Stimulated activated CD8-positive, alpha-beta memory T cell treated with anti-CD3 and anti-CD28 coated beads, Interleukin-12 subunit alpha, Interleukin-12 subunit beta, amount 100 ng/mL, for 24 hours (primary cell): ENCODE results near the gene GPR183.

ENCODE experiments used
- DNase-seq: peaks from one replicate; pipeline ENCODE4 v3.0.0-alpha.2; 2020; ENCODE audit errors: extremely low read depth

GPR183 gene

GRCh38 chr13:99311748-99312492, 4.7 kb upstream of the GPR183 start:
- no peak for DNase-seq

GRCh38 chr13:99311137-99311536, 3.9 kb upstream of the GPR183 start:
- DNase-seq = no peak

- no peak for DNase-seq
These were observed 3.3 kb upstream of the GPR183 start for GRCh38 chr13:99310382-99311031.

GRCh38 chr13:99308471-99309087, 1.4 kb upstream of the GPR183 start:
- DNase-seq = no peak

- peak; percentile 61 for DNase-seq
These were observed 595 bp upstream of the GPR183 start for GRCh38 chr13:99307648-99308339.

GRCh38 chr13:99305566-99305965, 1.6 kb downstream of the GPR183 start:
- DNase-seq = no peak

GRCh38 chr13:99305158-99305557, 2.0 kb downstream of the GPR183 start:
- no peak for DNase-seq

GRCh38 chr13:99304541-99304940, 2.7 kb downstream of the GPR183 start:
- DNase-seq = no peak

GRCh38 chr13:99303863-99304521, 3.2 kb downstream of the GPR183 start:
- no peak for DNase-seq

GRCh38 chr13:99302637-99303505, 4.3 kb downstream of the GPR183 start:
- no peak for DNase-seq

GRCh38 chr13:99301913-99302636, 5.1 kb downstream of the GPR183 start:
- DNase-seq = no peak

- no peak for DNase-seq
These were observed 6.0 kb downstream of the GPR183 start for GRCh38 chr13:99301056-99301838.

- no peak for DNase-seq
These were observed 7.3 kb downstream of the GPR183 start for GRCh38 chr13:99299920-99300341.

- no peak for DNase-seq
These were observed 7.8 kb downstream of the GPR183 start for GRCh38 chr13:99299256-99299919.

- no peak for DNase-seq
These were observed 9.1 kb downstream of the GPR183 start for GRCh38 chr13:99298056-99298455.

- no peak for DNase-seq
These were observed 9.9 kb downstream of the GPR183 start for GRCh38 chr13:99297331-99297730.

- DNase-seq = no peak
These were observed 10.8 kb downstream of the GPR183 start for GRCh38 chr13:99296398-99296797.

GRCh38 chr13:99295488-99296252, 11.5 kb downstream of the GPR183 start:
- DNase-seq = no peak
